OCI-LY1 (cell line): ENCODE measurements around the gene KLHL33.
"Not testable (repeated sequence)": the region's sequence is repeated elsewhere in the genome, so short reads cannot be mapped to it uniquely, and the experiment has no call there.

Experiments
- EZH2 ChIP-seq: fragments of 200-600 bp; sonication (generic), shearing (Covaris generic); IDR thresholded peaks from 2 replicates; pipeline ENCODE4 v1.8.0; 2017; ENCODE audit warnings: borderline replicate concordance, mixed run types, mild to moderate bottlenecking, antibody characterized with exemption, low read length, moderate library complexity, mixed read lengths
- TF ChIP-seq, protein P1 (sequence below): fragments of 200-600 bp; sonication (generic), shearing (Covaris generic); IDR thresholded peaks from 2 replicates; pipeline ENCODE4 v1.5.1; 2017; ENCODE audit warnings: mild to moderate bottlenecking, antibody characterized with exemption, low read length, moderate library complexity, mixed read lengths

DNA sequence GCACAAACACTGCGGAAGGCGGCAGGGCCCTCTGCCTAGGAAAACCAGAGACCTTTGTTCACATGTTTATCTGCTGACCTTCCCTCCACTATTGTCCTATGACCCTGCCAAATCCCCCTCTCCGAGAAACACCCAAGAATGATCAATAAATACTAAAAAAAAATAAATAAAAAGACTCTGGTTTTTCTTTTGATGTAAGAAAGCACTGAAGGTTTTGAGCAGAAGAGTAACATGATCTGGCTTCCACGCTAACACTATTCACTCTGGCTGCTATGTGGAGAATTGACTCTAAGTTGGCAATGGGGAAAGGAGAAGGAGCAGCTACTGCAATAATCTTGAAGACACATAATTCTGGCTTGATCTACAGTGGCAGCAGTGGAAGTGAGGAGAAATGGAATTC lies 7.7 kb upstream of the KLHL33 start:
- TF ChIP-seq, protein P1, sequence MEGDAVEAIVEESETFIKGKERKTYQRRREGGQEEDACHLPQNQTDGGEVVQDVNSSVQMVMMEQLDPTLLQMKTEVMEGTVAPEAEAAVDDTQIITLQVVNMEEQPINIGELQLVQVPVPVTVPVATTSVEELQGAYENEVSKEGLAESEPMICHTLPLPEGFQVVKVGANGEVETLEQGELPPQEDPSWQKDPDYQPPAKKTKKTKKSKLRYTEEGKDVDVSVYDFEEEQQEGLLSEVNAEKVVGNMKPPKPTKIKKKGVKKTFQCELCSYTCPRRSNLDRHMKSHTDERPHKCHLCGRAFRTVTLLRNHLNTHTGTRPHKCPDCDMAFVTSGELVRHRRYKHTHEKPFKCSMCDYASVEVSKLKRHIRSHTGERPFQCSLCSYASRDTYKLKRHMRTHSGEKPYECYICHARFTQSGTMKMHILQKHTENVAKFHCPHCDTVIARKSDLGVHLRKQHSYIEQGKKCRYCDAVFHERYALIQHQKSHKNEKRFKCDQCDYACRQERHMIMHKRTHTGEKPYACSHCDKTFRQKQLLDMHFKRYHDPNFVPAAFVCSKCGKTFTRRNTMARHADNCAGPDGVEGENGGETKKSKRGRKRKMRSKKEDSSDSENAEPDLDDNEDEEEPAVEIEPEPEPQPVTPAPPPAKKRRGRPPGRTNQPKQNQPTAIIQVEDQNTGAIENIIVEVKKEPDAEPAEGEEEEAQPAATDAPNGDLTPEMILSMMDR: not testable (repeated sequence)
- not testable (repeated sequence) for TF ChIP-seq EZH2
